OCI-LY3 (cell line): Measurements from ENCODE around the gene ITPKB.
"Not testable (repeated sequence)": the region's sequence is repeated elsewhere in the genome, so short reads cannot be mapped to it uniquely, and the experiment has no call there.

Experiments used
- H2AFZ ChIP-seq: fragments of 200-600, 300-600 bp; shearing (Covaris generic); 2 replicates; pipeline ENCODE4 v1.6.0; 2014; ENCODE audit warnings: antibody characterized with exemption, low read depth, low read length
- H3K27ac ChIP-seq: fragments of 200-600, 300-600 bp; sonication (generic); 2 replicates; pipeline ENCODE4 v1.5.1; 2014; ENCODE audit warnings: mild to moderate bottlenecking, low read length, moderate library complexity, mixed read lengths
- H3K27me3 ChIP-seq: fragments of 200-600, 300-600 bp; sonication (generic); 2 replicates; pipeline ENCODE4 v1.6.1; 2014; ENCODE audit warnings: low read depth, low read length, mixed read lengths
- H3K36me3 ChIP-seq: fragments of 200-600, 300-600 bp; sonication (generic); replicated peaks from 2 replicates; pipeline ENCODE3; 2014; ENCODE audit warnings: low read depth, low read length, mixed read lengths
- H3K4me1 ChIP-seq: fragments of 300-600, 200-600 bp; sonication (generic); 2 replicates; pipeline ENCODE4 v1.6.1; 2014; ENCODE audit warnings: low read length, mixed read lengths
- H3K4me2 ChIP-seq: fragments of 200-600, 300-600 bp; sonication (generic); 2 replicates; pipeline ENCODE4 v1.6.1; 2014; ENCODE audit warnings: low read length, mixed read lengths
- H3K4me3 ChIP-seq: fragments of 300-600, 200-600 bp; sonication (generic); 2 replicates; pipeline ENCODE4 v1.5.1; 2014; ENCODE audit warnings: antibody characterized with exemption, mild to moderate bottlenecking, low read length, moderate library complexity
- H3K79me2 ChIP-seq: fragments of 300-600, 200-600 bp; shearing (Covaris generic); 2 replicates; pipeline ENCODE4 v1.6.1; 2014; ENCODE audit warnings: mild to moderate bottlenecking, low read length, mixed read lengths
- H3K9ac ChIP-seq: fragments of 300-600, 200-600 bp; shearing (Covaris generic); 2 replicates; pipeline ENCODE4 v1.6.0; 2014; ENCODE audit warnings: mild to moderate bottlenecking, low read length, moderate library complexity
- H3K9me3 ChIP-seq: fragments of 200-600, 300-600 bp; shearing (Covaris generic); 2 replicates; pipeline ENCODE4 v1.6.1; 2014; ENCODE audit warnings: low read length, mixed read lengths; ENCODE audit not compliant: insufficient read depth
- H4K20me1 ChIP-seq: fragments of 200-600, 300-600 bp; sonication (generic); 2 replicates; pipeline ENCODE4 v1.6.1; 2016; ENCODE audit warnings: low read length, mixed read lengths; ENCODE audit not compliant: insufficient read depth
- EZH2phosphoT487 ChIP-seq: fragments of 200-600 bp; shearing (Covaris generic); IDR thresholded peaks from 2 replicates; pipeline ENCODE4 v1.6.1; 2018; ENCODE audit warnings: antibody characterized with exemption, mixed run types, low read depth
- TF ChIP-seq, protein P1 (sequence below): fragments of 200-600, 300-600 bp; sonication (generic); IDR thresholded peaks from 2 replicates; pipeline ENCODE4 v1.5.1; 2014; ENCODE audit warnings: antibody characterized with exemption, low read length, low read depth

Gene ITPKB

DNA sequence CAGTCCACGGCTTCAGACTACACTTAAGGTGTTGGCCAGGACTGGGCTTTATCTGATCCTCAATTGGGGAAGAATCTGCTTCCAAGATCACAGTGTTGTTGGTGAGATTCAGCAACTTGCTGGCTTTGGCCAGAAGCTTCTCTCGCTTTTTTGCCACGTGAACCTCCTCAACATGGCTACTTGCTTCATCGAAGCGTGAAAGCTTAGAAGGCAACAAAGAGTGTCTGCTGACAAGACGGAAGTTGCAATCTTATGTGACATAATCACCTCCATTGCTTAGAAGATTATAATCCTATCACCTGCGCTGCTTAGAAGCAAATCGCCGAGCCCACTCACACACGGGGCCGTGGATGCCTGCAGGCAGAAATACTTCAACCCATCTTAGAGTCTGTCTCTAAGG, 10.4 kb upstream of the ITPKB start:
- Histone ChIP-seq H3K36me3 (no peaks in the 10 kb centered on the region), H3K4me3 (no peak overlapping the region), H3K4me2 (no peak overlapping the region), H2AFZ (no peak overlapping the region), H3K27ac (no peak overlapping the region), H3K9ac (no peak overlapping the region), H3K79me2 (no peaks in the 10 kb centered on the region), H3K9me3 (no peaks in the 10 kb centered on the region), H3K4me1 (no peaks in the 10 kb centered on the region), H4K20me1 (no peaks in the 10 kb centered on the region), H3K27me3 (peaks cover 26% of the 10 kb centered on the region)
- no peak for TF ChIP-seq EZH2phosphoT487
- TF ChIP-seq, protein P1, sequence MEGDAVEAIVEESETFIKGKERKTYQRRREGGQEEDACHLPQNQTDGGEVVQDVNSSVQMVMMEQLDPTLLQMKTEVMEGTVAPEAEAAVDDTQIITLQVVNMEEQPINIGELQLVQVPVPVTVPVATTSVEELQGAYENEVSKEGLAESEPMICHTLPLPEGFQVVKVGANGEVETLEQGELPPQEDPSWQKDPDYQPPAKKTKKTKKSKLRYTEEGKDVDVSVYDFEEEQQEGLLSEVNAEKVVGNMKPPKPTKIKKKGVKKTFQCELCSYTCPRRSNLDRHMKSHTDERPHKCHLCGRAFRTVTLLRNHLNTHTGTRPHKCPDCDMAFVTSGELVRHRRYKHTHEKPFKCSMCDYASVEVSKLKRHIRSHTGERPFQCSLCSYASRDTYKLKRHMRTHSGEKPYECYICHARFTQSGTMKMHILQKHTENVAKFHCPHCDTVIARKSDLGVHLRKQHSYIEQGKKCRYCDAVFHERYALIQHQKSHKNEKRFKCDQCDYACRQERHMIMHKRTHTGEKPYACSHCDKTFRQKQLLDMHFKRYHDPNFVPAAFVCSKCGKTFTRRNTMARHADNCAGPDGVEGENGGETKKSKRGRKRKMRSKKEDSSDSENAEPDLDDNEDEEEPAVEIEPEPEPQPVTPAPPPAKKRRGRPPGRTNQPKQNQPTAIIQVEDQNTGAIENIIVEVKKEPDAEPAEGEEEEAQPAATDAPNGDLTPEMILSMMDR = no peak

DNA sequence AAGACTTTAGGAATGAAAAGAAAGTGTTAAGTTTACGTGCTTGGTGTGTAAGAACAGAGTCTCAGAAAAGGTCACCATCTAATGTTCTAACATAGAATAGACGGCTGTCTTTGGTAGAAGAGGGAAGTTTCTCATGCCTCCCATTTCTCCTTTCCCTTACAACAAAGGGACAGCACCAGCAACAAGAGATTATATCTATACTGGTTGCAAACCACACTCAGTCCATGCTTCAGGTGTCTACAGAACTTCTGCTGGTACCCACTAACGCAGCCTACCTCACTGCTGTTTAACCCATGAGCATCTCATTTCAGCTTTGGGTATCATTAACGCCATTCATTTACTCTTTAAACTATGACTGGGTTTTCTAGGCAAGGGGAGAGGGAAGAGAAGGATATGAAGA, 9.2 kb upstream of the ITPKB start:
- H3K9me3 ChIP-seq = peaks cover 4% of the 10 kb centered on the region; the same call in 1 of the 2 replicates
- no peaks in the 10 kb centered on the region for H3K4me1 ChIP-seq
- H3K9ac ChIP-seq = no peak overlapping the region
- no peak overlapping the region for H3K27ac ChIP-seq
- TF ChIP-seq, protein P1 = no peak
- TF ChIP-seq EZH2phosphoT487 = no peak
- no peak overlapping the region for H3K4me3 ChIP-seq
- H2AFZ ChIP-seq = no peak overlapping the region
- no peaks in the 10 kb centered on the region for H4K20me1 ChIP-seq
- H3K4me2 ChIP-seq = no peak overlapping the region
- peaks cover 29% of the 10 kb centered on the region for H3K27me3 ChIP-seq
- H3K79me2 ChIP-seq = no peaks in the 10 kb centered on the region
- H3K36me3 ChIP-seq = no peaks in the 10 kb centered on the region

DNA sequence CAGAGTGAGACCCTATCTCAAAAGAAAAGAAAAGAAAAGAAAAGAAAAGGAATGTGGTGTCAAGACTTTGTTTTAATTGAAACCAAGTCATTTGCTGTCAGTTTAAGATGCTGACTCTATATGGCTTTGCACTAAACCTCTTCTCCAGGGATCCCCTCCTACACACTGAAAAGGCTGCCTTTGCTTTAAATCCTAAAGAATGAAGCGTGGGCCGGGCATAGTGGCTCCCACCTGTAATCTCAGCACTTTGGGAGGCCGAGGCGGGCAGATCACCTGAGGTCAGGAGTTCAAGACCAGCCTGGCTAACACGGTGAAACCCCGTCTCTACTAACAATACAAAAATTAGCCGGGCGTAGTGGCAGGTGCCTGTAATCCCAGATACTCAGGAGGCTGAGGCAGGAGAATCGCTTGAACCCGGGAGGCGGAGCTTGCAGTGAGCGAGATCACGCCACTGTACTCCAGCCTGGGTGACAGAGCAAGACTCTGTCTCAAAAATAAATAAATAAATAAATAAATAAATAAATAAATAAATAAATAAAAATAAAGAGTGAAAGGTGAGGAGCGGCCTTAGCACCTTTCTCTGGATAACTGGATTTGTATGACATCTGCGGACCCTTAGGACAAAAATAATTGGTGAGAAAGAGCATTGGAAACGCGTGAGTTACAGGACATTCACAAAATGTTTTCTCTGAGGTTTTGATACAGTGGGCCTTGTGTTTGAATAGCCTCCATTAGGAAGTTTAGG, 8.6 kb upstream of the ITPKB start:
- H3K9me3 ChIP-seq, H3K4me1 ChIP-seq, H3K79me2 ChIP-seq, H3K4me3 ChIP-seq, H2AFZ ChIP-seq, H3K4me2 ChIP-seq, H3K9ac ChIP-seq, H3K36me3 ChIP-seq, H3K27ac ChIP-seq, H4K20me1 ChIP-seq: not testable (repeated sequence)
- H3K27me3 ChIP-seq = peaks cover 29% of the 10 kb centered on the region

DNA sequence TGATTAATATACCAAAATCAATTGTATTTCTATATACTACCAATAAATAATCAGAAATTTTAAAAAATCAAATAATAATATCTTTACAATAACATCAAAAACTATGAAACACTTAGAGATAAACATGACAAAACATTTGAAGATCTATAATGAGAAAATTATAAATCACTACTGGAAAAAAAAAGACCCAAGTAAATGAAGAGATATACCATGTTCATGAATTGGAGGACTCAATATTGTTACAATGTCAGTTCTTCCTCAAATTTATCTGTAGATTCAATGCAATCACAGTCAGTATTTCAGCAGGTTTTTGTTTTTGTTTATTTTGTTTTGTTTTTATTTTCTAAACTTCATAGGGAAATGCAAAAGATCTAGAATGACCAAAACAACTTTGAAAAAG, 4.2 kb upstream of the ITPKB start:
- no peaks in the 10 kb centered on the region for H3K36me3 ChIP-seq
- TF ChIP-seq, protein P1 = no peak
- TF ChIP-seq EZH2phosphoT487 = no peak
- no peak overlapping the region for H3K27ac ChIP-seq
- H3K9ac ChIP-seq = no peak overlapping the region
- H3K79me2 ChIP-seq = no peaks in the 10 kb centered on the region; the same call in 1 of the 2 replicates
- H3K27me3 ChIP-seq = peaks cover 14% of the 10 kb centered on the region
- no peak overlapping the region for H3K4me2 ChIP-seq
- H3K4me1 ChIP-seq = peaks cover 8% of the 10 kb centered on the region
- peaks cover 4% of the 10 kb centered on the region; the same call in 1 of the 2 replicates for H3K9me3 ChIP-seq
- H2AFZ ChIP-seq = no peak overlapping the region
- no peaks in the 10 kb centered on the region for H4K20me1 ChIP-seq
- no peak overlapping the region for H3K4me3 ChIP-seq
